ENCODE data around the gene LILRB3.

GRCh38 chr19:54208784-54209057, 14.1 kb downstream of the LILRB3 start:
- TF ChIP-seq CTCF (IDR thresholded peaks at IDR 0.05), result no peak
- no peak for TF ChIP-seq POLR2A (IDR thresholded peaks at IDR 0.05)

All from heart left ventricle (tissue), 13 donors.